Kidney (tissue), 14 donors: ENCODE data around the gene MYH6. TPM values are rescaled to one million over a fixed set of nuclear protein-coding genes. Genes with fewer than 3 reads are reported as not detected.
"Not testable (repeated sequence)": the region's sequence is repeated elsewhere in the genome, so short reads cannot be mapped to it uniquely, and the experiment has no call there.

Experiments used
- DNase-seq, 5 donors: peaks; one replicate each; pipeline ENCODE4 v3.0.0-alpha.2; 2013 to 2020
- FAIRE-seq: peaks from 2 replicates; lab custom pipeline; 2012; peaks lifted over from hg19 to GRCh38; lab: Jason Lieb, UNC
- H3K27ac ChIP-seq, 2 donors: one replicate each; pipeline ENCODE4 v1.7.0; 2013; ENCODE audit warnings: low read depth in 2 of 2, low read length in 2 of 2, inconsistent platforms in 1 of 2
- H3K27me3 ChIP-seq: one replicate; pipeline ENCODE4 v1.7.1; 2013; ENCODE audit warnings: low read length, inconsistent platforms; ENCODE audit not compliant: control insufficient read depth, insufficient read depth
- H3K36me3 ChIP-seq, 3 donors: one replicate each; pipeline versions ENCODE4 v1.7.0 to v1.7.1; 2013; ENCODE audit warnings: low read length in 3 of 3, control low read depth in 1 of 3, inconsistent platforms in 1 of 3; ENCODE audit not compliant: insufficient read depth in 3 of 3, control insufficient read depth in 2 of 3
- H3K4me1 ChIP-seq, 3 donors: one replicate each; pipeline versions ENCODE4 v1.7.0 to v1.7.1; 2013; ENCODE audit warnings: low read length in 3 of 3, inconsistent platforms in 1 of 3, low read depth in 1 of 3; ENCODE audit not compliant: control insufficient read depth in 2 of 3, insufficient read depth in 2 of 3
- H3K4me3 ChIP-seq, 3 donors: one replicate each; pipeline versions ENCODE4 v1.7.0 to v1.8.1; 2013; ENCODE audit warnings: low read length in 3 of 3, control low read depth in 1 of 3, inconsistent platforms in 1 of 3
- H3K9ac ChIP-seq, 3 donors: one replicate each; pipeline versions ENCODE4 v1.7.0 to v1.7.1; 2013; ENCODE audit warnings: low read length in 3 of 3, control low read depth in 1 of 3, inconsistent platforms in 1 of 3
- H3K9me3 ChIP-seq, 3 donors: one replicate each; pipeline versions ENCODE4 v1.7.0 to v1.7.1; 2013; ENCODE audit warnings: low read length in 3 of 3, control low read depth in 1 of 3, inconsistent platforms in 1 of 3; ENCODE audit not compliant: control insufficient read depth in 2 of 3, insufficient read depth in 1 of 3
- CTCF ChIP-seq: IDR thresholded peaks from 3 replicates; pipeline ENCODE4 v1.5.1; 2012; ENCODE audit warnings: mild to moderate bottlenecking, moderate library complexity, borderline replicate concordance; ENCODE audit not compliant: insufficient read depth; ENCODE audit errors: extremely low read depth
- intact Hi-C: fragments of 100-400 bp; cut with DNase I; formaldehyde crosslinking; loops from one replicate; pipeline ENCODE4 v1.11.1; 2022
- polyA plus RNA-seq: library from polyadenylated mRNA; stranded (reverse); fragments of 350-450 nt; fragmentation: Illumina TruSeq; extraction: RNeasy Lipid Tissue Mini Kit (QIAGEN cat#74804); gene quantifications from one replicate; pipeline ENCODE4 v1.2.3, GENCODE V29; 2014; ENCODE audit warnings: low read depth, low replicate concordance; ENCODE audit not compliant: insufficient read depth
- total RNA-seq: library from RNA; stranded (reverse); fragmentation: NEBNext Ultra II Directional; extraction: Animal tissue kit (Norgen Biotek cat#: 25700); gene quantifications from one replicate; pipeline ENCODE4 v1.2.1, GENCODE V29; 2021
- donor health status: control.
- donor health status: control.
- donor health status: control.
- donor health status: control.
- donor health status: control.
- donor health status: DM: yes; HTN: yes; CAD: no.
- donor health status: Normal renal cell carcinoma (clear cell type).

The MYH6 gene
- total and polyA plus RNA-seq, 2 donors from 2014 or later = 0.03 to 0.13 TPM

DNA sequence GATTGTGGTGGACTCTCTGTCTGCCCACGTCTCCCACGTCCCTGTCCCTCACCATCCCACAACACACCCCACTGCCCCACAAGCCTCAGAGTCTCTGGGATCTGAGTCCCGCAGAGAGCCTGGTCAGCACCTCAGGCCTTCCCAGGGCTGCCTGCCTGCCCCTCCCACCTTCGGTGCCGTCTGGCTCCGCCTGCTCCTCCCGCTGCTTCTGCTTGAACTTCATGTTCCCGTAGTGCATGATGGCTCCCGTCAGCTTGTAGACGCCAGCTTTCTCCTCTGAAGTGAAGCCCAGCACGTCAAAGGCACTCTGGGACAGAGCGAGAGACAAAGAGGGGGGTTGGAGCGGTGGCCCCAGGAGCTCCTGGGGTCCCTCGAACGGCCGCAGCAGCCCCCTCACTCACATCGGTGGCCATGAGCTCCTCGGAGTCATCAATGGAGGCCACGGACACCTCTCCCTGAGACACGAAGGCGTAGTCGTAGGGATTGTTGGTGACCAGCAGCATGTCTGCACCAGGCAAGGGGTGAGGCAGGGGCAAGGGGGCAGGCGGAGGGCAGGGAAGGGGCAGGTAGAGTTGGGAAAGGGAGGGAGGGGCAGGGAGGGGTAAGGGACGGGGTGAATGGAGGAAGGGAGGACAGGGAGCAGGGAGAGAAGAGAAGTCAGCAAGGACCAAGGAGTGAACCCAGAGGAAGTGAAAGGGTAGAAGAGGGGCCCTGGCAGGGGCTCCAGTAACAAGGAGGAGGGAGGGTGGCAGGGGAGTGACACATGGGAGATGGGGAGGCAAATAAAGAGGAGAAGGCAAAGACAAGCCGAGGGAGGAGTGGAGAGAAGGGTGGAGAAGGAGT lies 5.6 kb downstream of the MYH6 start:
- Histone ChIP-seq H3K4me3 (no peak overlapping the region), H3K27ac (no peak overlapping the region), H3K9ac (no peak overlapping the region), H3K36me3 (no peaks in the 10 kb centered on the region), H3K27me3 (no peaks in the 10 kb centered on the region), H3K9me3 (no peaks in the 10 kb centered on the region), H3K4me1 (no peaks in the 10 kb centered on the region)
- no peak for TF ChIP-seq CTCF
- DNase-seq (peak in 1 of 5 donors; percentile 24), FAIRE-seq (no peak)
- intact Hi-C loops = no loop called here

GRCh38 chr14:23401291-23401690 lies 6.8 kb downstream of the MYH6 start:
- H3K9me3 ChIP-seq = no peaks in the 10 kb centered on the region
- no peaks in the 10 kb centered on the region for H3K36me3 ChIP-seq
- no peak for FAIRE-seq
- H3K4me1 ChIP-seq = no peaks in the 10 kb centered on the region
- H3K27ac ChIP-seq = no peak overlapping the region
- no peaks in the 10 kb centered on the region for H3K27me3 ChIP-seq
- no peak for DNase-seq
- intact Hi-C loops = no loop called here
- H3K4me3 ChIP-seq = no peak overlapping the region
- H3K9ac ChIP-seq = no peak overlapping the region
- no peak for TF ChIP-seq CTCF

GRCh38 chr14:23400496-23401149 lies 7.5 kb downstream of the MYH6 start:
- H3K9me3 ChIP-seq, H3K36me3 ChIP-seq, H3K4me3 ChIP-seq, H3K4me1 ChIP-seq, H3K27me3 ChIP-seq, DNase-seq, H3K9ac ChIP-seq, intact Hi-C loops, H3K27ac ChIP-seq, FAIRE-seq: not testable (repeated sequence)

- Histone ChIP-seq H3K36me3 (no peaks in the 10 kb centered on the region), H3K9me3 (no peaks in the 10 kb centered on the region), H3K27ac (no peak overlapping the region), H3K9ac (no peak overlapping the region), H3K4me3 (no peak overlapping the region), H3K4me1 (no peaks in the 10 kb centered on the region), H3K27me3 (no peaks in the 10 kb centered on the region)
- DNase-seq (peak in 3 of 5 donors; percentile 26 to 38 (median 38)), FAIRE-seq (no peak)
- no peak for TF ChIP-seq CTCF
- intact Hi-C loops = no loop called here
Measured at GRCh38 chr14:23399591-23399990, 8.5 kb downstream of the MYH6 start.
